22Rv1 (cell line): ENCODE data around the gene SLC6A5.

Experiments
- CTCF ChIP-seq: fragments of 450-650 bp; IDR thresholded peaks from 2 replicates; pipeline ENCODE4 v1.5.1; 2017; ENCODE audit warnings: mild to moderate bottlenecking
- ZFX ChIP-seq: fragments of 450-650 bp; IDR thresholded peaks from 2 replicates; pipeline ENCODE4 v1.6.1; 2017; ENCODE audit warnings: antibody characterized with exemption, borderline replicate concordance

GRCh38 chr11:20564846-20565635 lies 34.4 kb upstream of the SLC6A5 start:
- TF ChIP-seq CTCF (no peak), ZFX (no peak)
